ENCODE measurements around the gene TMEM54.

TMEM54 gene

GRCh38 chr1:32864375-32865019 lies 36.7 kb downstream of the TMEM54 start:
- no peaks in the 10 kb centered on the region for H3K9me3 Mint-ChIP-seq
- no peak overlapping the region for H3K4me3 Mint-ChIP-seq
- H3K36me3 Mint-ChIP-seq (ENCODE audit: low read depth): peaks cover 50% of the 10 kb centered on the region
- no peak for DNase-seq
- no peak for TF ChIP-seq CTCF (IDR thresholded peaks at IDR 0.05)
- no peak overlapping the region for H3K27ac Mint-ChIP-seq
- H3K4me1 Mint-ChIP-seq: peaks cover 28% of the 10 kb centered on the region
- peaks cover 13% of the 10 kb centered on the region for H3K27me3 Mint-ChIP-seq (ENCODE audit: low read depth, poor library complexity)

- H3K9me3 Mint-ChIP-seq: no peaks in the 10 kb centered on the region
Measured at GRCh38 chr1:32863881-32864245, 37.3 kb downstream of the TMEM54 start.

GRCh38 chr1:32863218-32863880 lies 37.8 kb downstream of the TMEM54 start:
- H3K36me3 Mint-ChIP-seq (ENCODE audit: low read depth): peaks cover 45% of the 10 kb centered on the region
- DNase-seq: no peak
- TF ChIP-seq CTCF (IDR thresholded peaks at IDR 0.05): no peak
- peaks cover 17% of the 10 kb centered on the region for H3K4me1 Mint-ChIP-seq
- no peaks in the 10 kb centered on the region for H3K9me3 Mint-ChIP-seq
- no peak overlapping the region for H3K27ac Mint-ChIP-seq
- H3K27me3 Mint-ChIP-seq (ENCODE audit: low read depth, poor library complexity): peaks cover 5% of the 10 kb centered on the region
- no peak overlapping the region for H3K4me3 Mint-ChIP-seq

More at GRCh38 chr1:32863881-32864245, 37.3 kb downstream of the TMEM54 start:
- Mint-ChIP-seq H3K4me3 (no peak overlapping the region), H3K36me3 (ENCODE audit: low read depth) (peaks cover 50% of the 10 kb centered on the region), H3K27ac (no peak overlapping the region), H3K27me3 (ENCODE audit: low read depth, poor library complexity) (peaks cover 10% of the 10 kb centered on the region), H3K4me1 (peaks cover 22% of the 10 kb centered on the region)
- no peak for TF ChIP-seq CTCF (IDR thresholded peaks at IDR 0.05)
- DNase-seq: no peak

GRCh38 chr1:32861904-32862695 lies 39.1 kb downstream of the TMEM54 start:
- no peak for DNase-seq
- peaks cover 39% of the 10 kb centered on the region for H3K36me3 Mint-ChIP-seq (ENCODE audit: low read depth)

GRCh38 chr1:32860566-32860965 lies 40.6 kb downstream of the TMEM54 start:
- H3K9me3 Mint-ChIP-seq: no peaks in the 10 kb centered on the region

More at GRCh38 chr1:32861904-32862695, 39.1 kb downstream of the TMEM54 start:
- Mint-ChIP-seq H3K27ac (no peak overlapping the region), H3K27me3 (ENCODE audit: low read depth, poor library complexity) (no peaks in the 10 kb centered on the region), H3K4me1 (peaks cover 16% of the 10 kb centered on the region), H3K9me3 (no peaks in the 10 kb centered on the region), H3K4me3 (no peak overlapping the region)
- TF ChIP-seq CTCF (IDR thresholded peaks at IDR 0.05): no peak

More at GRCh38 chr1:32860566-32860965, 40.6 kb downstream of the TMEM54 start:
- peaks cover 7% of the 10 kb centered on the region for H3K4me1 Mint-ChIP-seq
- H3K27me3 Mint-ChIP-seq (ENCODE audit: low read depth, poor library complexity): no peaks in the 10 kb centered on the region
- no peak for DNase-seq
- H3K27ac Mint-ChIP-seq: no peak overlapping the region
- TF ChIP-seq CTCF (IDR thresholded peaks at IDR 0.05): no peak
- H3K4me3 Mint-ChIP-seq: no peak overlapping the region
- peaks cover 50% of the 10 kb centered on the region for H3K36me3 Mint-ChIP-seq (ENCODE audit: low read depth)
